CD4-positive, alpha-beta T cell (primary cell): ENCODE results near the gene CRIP2. TPM values are rescaled to one million over a fixed set of nuclear protein-coding genes. Genes with fewer than 3 reads are reported as not detected.

ENCODE experiments used
- ATAC-seq: fragments of 200-7000 bp; cut with Tn5 transposase; one replicate; pipeline ENCODE4 v1.10.0; 2022; ENCODE audit warnings: mild to moderate bottlenecking; ENCODE audit not compliant: poor library complexity
- CTCF ChIA-PET: fragments of 350-600 bp; sonication (Branson Sonifier 250); formaldehyde crosslinking; loops from one replicate; lab custom pipeline; 2021; ENCODE audit warnings: antibody characterized with exemption, inconsistent platforms; lab: Charles Lee
- POLR2A ChIA-PET: fragments of 350-600 bp; sonication (Branson Sonifier 250); formaldehyde crosslinking; loops from one replicate; lab custom pipeline; 2021; ENCODE audit warnings: antibody characterized with exemption, inconsistent platforms; lab: Charles Lee
- DNase-seq, 14 experiments: peaks; one replicate each; pipeline ENCODE4 v3.0.0-alpha.2; 2013 to 2020; ENCODE audit warnings: mixed read lengths in 2 of 14
- H3K27ac ChIP-seq, 2 donors: one replicate each; pipeline versions ENCODE4 v1.5.1 to v1.7.0; 2013; ENCODE audit warnings: low read length in 2 of 2, low read depth in 1 of 2, mild to moderate bottlenecking in 1 of 2
- H3K27me3 ChIP-seq, 2 experiments: 1 replicate in 1 of 2; 2 replicates in 1 of 2; pipeline versions ENCODE4 v1.6.1 to v1.7.0; 2013; ENCODE audit warnings: low read length in 2 of 2, control low read depth in 1 of 2, mild to moderate bottlenecking in 1 of 2, moderate library complexity in 1 of 2; ENCODE audit not compliant: insufficient read depth in 2 of 2, control insufficient read depth in 1 of 2
- H3K36me3 ChIP-seq: one replicate; pipeline ENCODE4 v1.6.1; 2013; ENCODE audit warnings: low read length, control low read depth; ENCODE audit not compliant: insufficient read depth
- H3K4me1 ChIP-seq: one replicate; pipeline ENCODE4 v1.6.1; 2013; ENCODE audit warnings: low read length, control low read depth; ENCODE audit not compliant: insufficient read depth
- H3K4me3 ChIP-seq: one replicate; pipeline ENCODE4 v1.5.1; 2013; ENCODE audit warnings: mild to moderate bottlenecking, low read length, moderate library complexity
- H3K9me3 ChIP-seq, 2 experiments: 1 replicate in 1 of 2; 2 replicates in 1 of 2; pipeline versions ENCODE4 v1.6.1 to v1.7.0; 2013; ENCODE audit warnings: low read length in 2 of 2, mild to moderate bottlenecking in 2 of 2, control low read depth in 1 of 2, moderate library complexity in 1 of 2; ENCODE audit not compliant: control insufficient read depth in 1 of 2, insufficient read depth in 1 of 2
- H3K27ac Mint-ChIP-seq: one replicate; pipeline ENCODE4 v1.8.0; 2020; ENCODE audit warnings: mixed read lengths
- H3K27me3 Mint-ChIP-seq: one replicate; pipeline ENCODE4 v1.8.0; 2021; ENCODE audit warnings: mixed read lengths
- H3K36me3 Mint-ChIP-seq: one replicate; pipeline ENCODE4 v1.8.0; 2021; ENCODE audit warnings: low read depth, mixed read lengths
- H3K4me1 Mint-ChIP-seq: one replicate; pipeline ENCODE4 v1.8.0; 2021; ENCODE audit warnings: low read depth, mixed read lengths
- H3K4me3 Mint-ChIP-seq: one replicate; pipeline ENCODE4 v1.8.0; 2020; ENCODE audit warnings: mild to moderate bottlenecking, mixed read lengths
- H3K9me3 Mint-ChIP-seq: one replicate; pipeline ENCODE4 v1.8.0; 2020; ENCODE audit warnings: mixed read lengths
- intact Hi-C, 2 experiments: fragments of 100-400 bp; cut with DNase I in 1 of 2; cut with micrococcal nuclease in 1 of 2; formaldehyde crosslinking; loops; one replicate each; pipeline versions ENCODE4 v1.15.1 to v1.9.0; 2023 to 2025; cut with DNase I, micrococcal nuclease
- total RNA-seq, 174 experiments: library from RNA in 2 of 174; stranded (reverse) in 2 of 174; gene quantifications; one replicate each; pipeline ENCODE4 v1.2.3 and lab custom pipeline; 2021 to 2026
- TF ChIP-seq, protein P1 (sequence below): fragments of 200-600 bp; IDR thresholded peaks from one replicate; pipeline ENCODE4 v1.8.0; 2022; ENCODE audit warnings: antibody characterized with exemption, mild to moderate bottlenecking

Gene CRIP2
- total RNA-seq, 2 experiments from 2014 or later: 62.5 to 68.3 TPM

DNA sequence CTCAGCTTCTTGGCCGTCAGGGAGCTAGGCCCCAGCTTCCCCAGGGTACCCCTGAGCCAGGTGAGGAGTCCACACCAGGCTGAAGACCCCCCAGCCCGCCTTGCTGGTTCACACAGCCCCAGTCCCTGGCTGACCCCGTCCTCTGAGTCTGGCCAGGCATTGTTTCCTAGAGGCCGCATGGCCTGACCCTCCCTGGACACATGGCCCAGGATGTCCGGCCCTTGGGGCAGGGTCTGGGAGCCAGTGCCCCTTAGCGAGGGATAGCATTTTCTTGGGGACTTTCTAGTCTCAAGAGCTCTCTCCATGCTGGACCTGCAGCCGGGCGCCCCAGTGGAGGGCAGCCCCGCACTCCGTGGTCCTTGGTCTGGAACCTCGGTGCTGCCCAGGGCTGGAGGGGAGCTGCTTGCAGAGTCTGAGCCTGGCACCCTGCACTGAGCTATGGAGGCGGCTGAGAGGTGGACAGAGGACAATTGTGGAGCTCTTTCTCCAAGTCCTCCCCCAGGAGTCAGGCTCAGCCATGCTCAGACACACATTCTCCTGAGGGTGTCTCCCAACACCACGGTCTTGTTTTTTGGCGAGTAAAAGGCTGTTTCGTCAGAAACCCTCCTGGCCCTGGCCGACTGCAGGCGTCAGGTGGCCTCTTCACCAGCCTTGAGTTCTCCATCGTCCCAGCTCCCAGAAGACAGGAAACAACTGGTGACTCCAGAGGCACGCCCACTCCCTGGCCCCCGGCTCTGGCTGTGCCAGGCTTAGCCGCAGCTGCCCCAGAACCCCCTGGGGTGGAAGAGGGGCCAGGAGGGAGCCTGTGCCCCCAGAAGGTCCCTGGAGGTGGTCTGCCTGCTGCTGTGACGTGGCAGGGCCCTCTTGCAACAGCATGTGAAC lies 17.6 kb upstream of the CRIP2 start:
- intact Hi-C loops: no loop called here
- no peaks in the 10 kb centered on the region for H3K9me3 ChIP-seq
- no peaks in the 10 kb centered on the region for H3K4me1 ChIP-seq
- Mint-ChIP-seq H3K4me1 (no peaks in the 10 kb centered on the region), H3K9me3 (no peaks in the 10 kb centered on the region), H3K36me3 (peaks cover 33% of the 10 kb centered on the region), H3K27me3 (no peaks in the 10 kb centered on the region), H3K4me3 (no peak overlapping the region), H3K27ac (no peak overlapping the region)
- H3K27me3 ChIP-seq: no peaks in the 10 kb centered on the region
- H3K27ac ChIP-seq: no peak overlapping the region
- DNase-seq (no peak), ATAC-seq (no peak)
- H3K4me3 ChIP-seq: no peak overlapping the region
- CTCF ChIA-PET: interaction anchor here (1.5 kb wide), 1 partner anchor 71 kb away, joined by 3 read pairs; no protein-coding TSS in a partner anchor
- peaks cover 48% of the 10 kb centered on the region for H3K36me3 ChIP-seq
- TF ChIP-seq, protein P1, sequence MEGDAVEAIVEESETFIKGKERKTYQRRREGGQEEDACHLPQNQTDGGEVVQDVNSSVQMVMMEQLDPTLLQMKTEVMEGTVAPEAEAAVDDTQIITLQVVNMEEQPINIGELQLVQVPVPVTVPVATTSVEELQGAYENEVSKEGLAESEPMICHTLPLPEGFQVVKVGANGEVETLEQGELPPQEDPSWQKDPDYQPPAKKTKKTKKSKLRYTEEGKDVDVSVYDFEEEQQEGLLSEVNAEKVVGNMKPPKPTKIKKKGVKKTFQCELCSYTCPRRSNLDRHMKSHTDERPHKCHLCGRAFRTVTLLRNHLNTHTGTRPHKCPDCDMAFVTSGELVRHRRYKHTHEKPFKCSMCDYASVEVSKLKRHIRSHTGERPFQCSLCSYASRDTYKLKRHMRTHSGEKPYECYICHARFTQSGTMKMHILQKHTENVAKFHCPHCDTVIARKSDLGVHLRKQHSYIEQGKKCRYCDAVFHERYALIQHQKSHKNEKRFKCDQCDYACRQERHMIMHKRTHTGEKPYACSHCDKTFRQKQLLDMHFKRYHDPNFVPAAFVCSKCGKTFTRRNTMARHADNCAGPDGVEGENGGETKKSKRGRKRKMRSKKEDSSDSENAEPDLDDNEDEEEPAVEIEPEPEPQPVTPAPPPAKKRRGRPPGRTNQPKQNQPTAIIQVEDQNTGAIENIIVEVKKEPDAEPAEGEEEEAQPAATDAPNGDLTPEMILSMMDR: no peak
- POLR2A ChIA-PET: no interaction called here

GRCh38 chr14:105458010-105458409 lies 16.6 kb upstream of the CRIP2 start:
- POLR2A ChIA-PET: no interaction called here
- H3K27me3 Mint-ChIP-seq: no peaks in the 10 kb centered on the region
- H3K27me3 ChIP-seq: no peaks in the 10 kb centered on the region

GRCh38 chr14:105458571-105458970 lies 16.1 kb upstream of the CRIP2 start:
- no peak for DNase-seq
- no peaks in the 10 kb centered on the region for H3K9me3 ChIP-seq
- H3K27me3 ChIP-seq: no peaks in the 10 kb centered on the region
- no peak overlapping the region for H3K27ac ChIP-seq
- POLR2A ChIA-PET: no interaction called here
- H3K36me3 Mint-ChIP-seq: peaks cover 24% of the 10 kb centered on the region
- TF ChIP-seq, protein P1: no peak
- ATAC-seq: no peak
- H3K36me3 ChIP-seq: peaks cover 49% of the 10 kb centered on the region
- no peak overlapping the region for H3K4me3 Mint-ChIP-seq
- H3K27me3 Mint-ChIP-seq: no peaks in the 10 kb centered on the region
- H3K4me3 ChIP-seq: no peak overlapping the region
- intact Hi-C loops: no loop called here
- no peaks in the 10 kb centered on the region for H3K4me1 ChIP-seq
- no peaks in the 10 kb centered on the region for H3K9me3 Mint-ChIP-seq
- H3K27ac Mint-ChIP-seq: no peak overlapping the region
- no peaks in the 10 kb centered on the region for H3K4me1 Mint-ChIP-seq
- CTCF ChIA-PET: interaction anchor here (1.5 kb wide), 1 partner anchor 70 kb away, joined by 3 read pairs; no protein-coding TSS in a partner anchor

More at GRCh38 chr14:105458010-105458409, 16.6 kb upstream of the CRIP2 start:
- peaks cover 44% of the 10 kb centered on the region for H3K36me3 ChIP-seq
- intact Hi-C loops: no loop called here
- CTCF ChIA-PET: interaction anchor here (1.5 kb wide), 1 partner anchor 70 kb away, joined by 3 read pairs; no protein-coding TSS in a partner anchor
- ATAC-seq (no peak), DNase-seq (no peak)
- H3K4me1 Mint-ChIP-seq: no peaks in the 10 kb centered on the region
- no peak overlapping the region for H3K4me3 ChIP-seq
- H3K4me1 ChIP-seq: no peaks in the 10 kb centered on the region
- no peak overlapping the region for H3K27ac Mint-ChIP-seq
- H3K9me3 ChIP-seq: no peaks in the 10 kb centered on the region
- no peak overlapping the region for H3K27ac ChIP-seq
- no peak overlapping the region for H3K4me3 Mint-ChIP-seq
- TF ChIP-seq, protein P1: no peak
- no peaks in the 10 kb centered on the region for H3K9me3 Mint-ChIP-seq
- H3K36me3 Mint-ChIP-seq: peaks cover 24% of the 10 kb centered on the region
